K562 (cell line): ENCODE measurements around the gene SMIM35. TPM values are rescaled to one million over a fixed set of nuclear protein-coding genes. Genes with fewer than 3 reads are reported as not detected.

Source experiments
- BCLAF1 ChIP-seq, 2 experiments: fragments of 450-650 bp in 1 of 2; IDR thresholded peaks; 2 replicates each; pipeline ENCODE4 v1.6.1; 2011 to 2017; ENCODE audit warnings: low read depth in 2 of 2, antibody characterized with exemption in 1 of 2, borderline replicate concordance in 1 of 2, low read length in 1 of 2, mild to moderate bottlenecking in 1 of 2, mixed read lengths in 1 of 2; ENCODE audit not compliant: control insufficient read depth in 1 of 2
- CBX8 ChIP-seq: fragments of 200-600 bp; sonication (generic); IDR thresholded peaks from 2 replicates; pipeline ENCODE4 v1.6.1; 2012; ENCODE audit warnings: borderline replicate concordance, mixed run types, low read depth, mild to moderate bottlenecking, moderate library complexity, mixed read lengths, low read length, control low read depth, inconsistent platforms; ENCODE audit not compliant: poor library complexity, severe bottlenecking; ENCODE audit errors: extremely low read depth
- ELK1 ChIP-seq: sonication (generic); formaldehyde crosslinking; IDR thresholded peaks from 2 replicates; pipeline ENCODE4 v1.8.1; 2022; ENCODE audit warnings: missing genetic modification reagents
- HNRNPLL ChIP-seq: fragments of 200-400 bp; formaldehyde crosslinking; IDR thresholded peaks from 2 replicates; pipeline ENCODE4 v1.6.1; 2017; ENCODE audit warnings: low read length, low read depth, mild to moderate bottlenecking; ENCODE audit not compliant: poor library complexity, severe bottlenecking
- HOXB6 ChIP-seq: fragments of 250-450 bp; sonication (Bioruptor Pico); IDR thresholded peaks from 2 replicates; pipeline ENCODE4 v1.5.1; 2022; ENCODE audit warnings: mild to moderate bottlenecking, borderline replicate concordance
- PBX2 ChIP-seq, 2 experiments: IDR thresholded peaks in 1 of 2; conservative IDR thresholded peaks in 1 of 2; 2 replicates each; pipeline ENCODE4 v1.6.1; 2016; ENCODE audit warnings: low read depth in 2 of 2, mild to moderate bottlenecking in 1 of 2, missing compliant biosample characterization in 1 of 2, missing genetic modification characterization in 1 of 2, moderate library complexity in 1 of 2
- POLR2G ChIP-seq: fragments of 200-400 bp; formaldehyde crosslinking; IDR thresholded peaks from 2 replicates; pipeline ENCODE4 v1.6.1; 2017; ENCODE audit warnings: low read depth, mild to moderate bottlenecking, antibody characterized with exemption, low read length, moderate library complexity
- RFX7 ChIP-seq: fragments of 250-450 bp; sonication (Bioruptor Pico); IDR thresholded peaks from 2 replicates; pipeline ENCODE4 v1.5.1; 2021; ENCODE audit warnings: mild to moderate bottlenecking
- TRIM24 ChIP-seq, 2 experiments: fragments of 450-650 bp; IDR thresholded peaks; 2 replicates each; pipeline ENCODE4 v1.6.1; 2016
- ZBTB7A ChIP-seq: IDR thresholded peaks from 2 replicates; pipeline ENCODE4 v1.6.1; 2011; ENCODE audit warnings: low read depth, mild to moderate bottlenecking, low read length, moderate library complexity, borderline replicate concordance; ENCODE audit not compliant: control insufficient read depth
- ZC3H11A ChIP-seq: IDR thresholded peaks from 2 replicates; pipeline ENCODE4 v1.6.1; 2012; ENCODE audit warnings: low read depth, low read length, improper control_type of control experiment
- ZHX1 ChIP-seq: fragments of 150-350 bp; conservative IDR thresholded peaks from 2 replicates; pipeline ENCODE4 v1.6.1; 2014; ENCODE audit warnings: low read length
- ZNF165 ChIP-seq: fragments of 250-450 bp; sonication (Bioruptor Pico); IDR thresholded peaks from 2 replicates; pipeline ENCODE4 v1.4.0; 2020; ENCODE audit warnings: borderline replicate concordance
- ZNF277 ChIP-seq: fragments of 250-450 bp; sonication (Bioruptor Pico); IDR thresholded peaks from 2 replicates; pipeline ENCODE4 v1.8.0; 2022; ENCODE audit warnings: inconsistent platforms, mild to moderate bottlenecking, moderate library complexity, borderline replicate concordance
- ZNF584 ChIP-seq: fragments of 200-800 bp; sonication (Bioruptor generic); IDR thresholded peaks from 2 replicates; pipeline ENCODE4 v1.6.1; 2016; ENCODE audit warnings: low read depth, mild to moderate bottlenecking, missing genetic modification characterization, missing compliant biosample characterization
- polyA plus RNA-seq, 8 experiments: library from polyadenylated mRNA; depleted of rRNA in 4 of 8; stranded (reverse) in 5 of 8; unstranded in 3 of 8; fragments of >200 nt; fragmentation: Nextera tagmentation in 2 of 8; fragmentation: Illumina TruSeq in 1 of 8; extraction: Ambion mirVana in 2 of 8; extraction: Trizol in 1 of 8; gene quantifications; 2 replicates each; pipeline versions ENCODE4 v1.2.1 to v1.2.3, GENCODE V29; 2011 to 2014; ENCODE audit warnings: inconsistent platforms in 1 of 8, missing spikeins in 1 of 8
- total RNA-seq, 7 experiments: library from RNA; depleted of rRNA in 6 of 7; stranded (reverse); fragments of >200 nt in 6 of 7; fragmentation: Illumina TruSeq in 2 of 7; extraction: Trizol in 2 of 7; gene quantifications; 2 replicates each; pipeline versions ENCODE4 v1.2.1 to v1.2.3, GENCODE V29; 2011 to 2021; ENCODE audit warnings: low replicate concordance in 1 of 7

The SMIM35 gene
- total and polyA plus RNA-seq, 9 of the 15 experiments (the other 6 are each of a cell fraction or from before 2014, with no cell fraction given), result 0.03 TPM; not detected in 7

GRCh38 chr11:118006153-118006534 is 80.6 kb downstream of the SMIM35 start (continued):
- TF ChIP-seq ELK1 (CRISPR knock-in tag), result no peak
- no peak for TF ChIP-seq ZC3H11A
- TF ChIP-seq ZNF584, result no peak
- no peak for TF ChIP-seq POLR2G
- TF ChIP-seq ZNF277 (CRISPR knock-in tag), result no peak
- TF ChIP-seq ZNF165 (CRISPR knock-in tag), result no peak
- no peak for TF ChIP-seq ZBTB7A
- TF ChIP-seq CBX8, result no peak
- no peak for TF ChIP-seq HOXB6 (CRISPR knock-in tag)
- TF ChIP-seq RFX7 (CRISPR knock-in tag), result no peak
- no peak for TF ChIP-seq ZHX1
- TF ChIP-seq TRIM24 (IDR thresholded peaks at IDR 0.05), result no peak
- TF ChIP-seq HNRNPLL, result no peak
- TF ChIP-seq BCLAF1 (IDR thresholded peaks at IDR 0.05; ENCODE audit: borderline replicate concordance in 1 of 2, control insufficient read depth in 1 of 2, low read depth in 2 of 2, low read length in 1 of 2), result no peak
- no peak for TF ChIP-seq PBX2 (CRISPR knock-in tag; IDR thresholded peaks at IDR 0.05; ENCODE audit: low read depth)
- no peak for TF ChIP-seq PBX2 (tag; conservative IDR thresholded peaks at IDR 0.05; ENCODE audit: low read depth)
